Transverse colon (tissue), 4 donors: Measurements from ENCODE around the gene PRDM2. TPM values are rescaled to one million over a fixed set of nuclear protein-coding genes. Genes with fewer than 3 reads are reported as not detected.

ENCODE experiments used
- DNase-seq: peaks from one replicate; pipeline ENCODE4 v3.0.0-alpha.2; 2019
- H3K27ac ChIP-seq, 4 donors: fragments of 200-600 bp; sonication (generic); 2 replicates each; pipeline ENCODE4 v1.5.1; 2016 to 2018; ENCODE audit warnings: inconsistent platforms in 4 of 4
- H3K27me3 ChIP-seq: fragments of 200-600 bp; sonication (generic); 2 replicates; pipeline ENCODE4 v1.5.1; 2017; ENCODE audit warnings: inconsistent platforms
- H3K36me3 ChIP-seq, 4 donors: fragments of 200-600 bp; sonication (generic); 2 replicates each; pipeline ENCODE4 v1.5.1; 2017 to 2019; ENCODE audit warnings: inconsistent platforms in 4 of 4
- H3K4me1 ChIP-seq, 4 donors: fragments of 200-600 bp; sonication (generic); 2 replicates each; pipeline ENCODE4 v1.5.1; 2017 to 2020; ENCODE audit warnings: inconsistent platforms in 4 of 4
- H3K4me3 ChIP-seq, 4 donors: fragments of 200-600 bp; sonication (generic); 1 replicate in 1 of 4; 2 replicates in 3 of 4; pipeline versions ENCODE4 v1.5.1 to v1.6.1; 2017 to 2019; ENCODE audit warnings: inconsistent platforms in 4 of 4
- H3K9me3 ChIP-seq, 2 donors: fragments of 200-600 bp; sonication (generic); 2 replicates each; pipeline ENCODE4 v1.5.1; 2017 to 2019; ENCODE audit warnings: inconsistent platforms in 2 of 2
- CTCF ChIP-seq, 5 experiments: fragments of 200-600 bp in 3 of 5; fragments of 450-650 bp in 2 of 5; sonication (generic) in 3 of 5; IDR thresholded peaks; 1 replicate in 2 of 5; 2 replicates in 3 of 5; pipeline ENCODE4 v1.5.1; 2016 to 2017; ENCODE audit warnings: antibody characterized with exemption in 5 of 5, inconsistent platforms in 3 of 5, mild to moderate bottlenecking in 2 of 5, moderate library complexity in 1 of 5
- EP300 ChIP-seq: sonication (generic); formaldehyde crosslinking; IDR thresholded peaks from one replicate; pipeline ENCODE4 v1.6.1; 2017; ENCODE audit warnings: antibody characterized with exemption, low read depth
- POLR2A ChIP-seq: fragments of 450-650 bp; IDR thresholded peaks from one replicate; pipeline ENCODE4 v1.6.1; 2016; ENCODE audit warnings: antibody characterized with exemption, mild to moderate bottlenecking, moderate library complexity
- POLR2AphosphoS5 ChIP-seq, 3 donors: sonication (generic); formaldehyde crosslinking; IDR thresholded peaks; one replicate each; pipeline ENCODE4 v1.6.1; 2016; ENCODE audit warnings: antibody characterized with exemption in 3 of 3
- WGBS, 2 donors: methylation state at CpG; one replicate each; pipeline ENCODE4 v1.1.5; 2018; ENCODE audit warnings: low coverage in 1 of 2; 5-methylcytosine and 5-hydroxymethylcytosine counted together
- in situ Hi-C, 4 donors: fragments of 200-750 bp; cut with MboI; loops; one replicate each; pipeline versions ENCODE4 v1.15.0 to v1.15.1; 2017; ENCODE audit warnings: low sequenced_read_pairs in 3 of 4, low pct_ligation_motif_present in 1 of 4, low pct_unique_long_range_greater_than_20kb in 1 of 4
- intact Hi-C: fragments of 100-400 bp; cut with DNase I; formaldehyde crosslinking; loops from one replicate; pipeline ENCODE4 v1.15.1; 2023; ENCODE audit warnings: low total_unique reads
- total RNA-seq, 4 donors: library from RNA; depleted of rRNA; stranded (reverse); fragments of >200 nt; gene quantifications; one replicate each; pipeline ENCODE4 v1.1.0, GENCODE V29; 2016

The PRDM2 gene
- total RNA-seq, 4 donors from 2014 or later = 27.3 to 40.5 (median 35.8) TPM

GRCh38 chr1:13751985-13752384 lies 52.0 kb downstream of the PRDM2 start:
- Histone ChIP-seq H3K27me3 (no peaks in the 10 kb centered on the region), H3K4me1 (peaks cover 15 to 57% (median 31%) of the 10 kb centered on the region in 4 donors), H3K27ac (no peak overlapping the region), H3K36me3 (no peaks in the 10 kb centered on the region), H3K9me3 (no peaks in the 10 kb centered on the region), H3K4me3 (no peak overlapping the region)
- WGBS, 2 donors = 90% methylated on average over 6 to 7 of the region's 7 CpGs
- DNase-seq = no peak
- TF ChIP-seq CTCF (IDR thresholded peaks at IDR 0.05) (no peak), POLR2AphosphoS5 (IDR thresholded peaks at IDR 0.05) (no peak), POLR2A (no peak), EP300 (no peak)
- intact Hi-C loops (no loop called here), in situ Hi-C loops (no loop called here)

- no peaks in the 10 kb centered on the region for H3K36me3 ChIP-seq
- H3K4me3 ChIP-seq = no peak overlapping the region
- WGBS, 2 donors = 89 to 93% methylated on average over 4 to 6 of the region's 6 CpGs
- peaks cover 15 to 66% (median 37%) of the 10 kb centered on the region in 4 donors for H3K4me1 ChIP-seq
- no peak overlapping the region for H3K27ac ChIP-seq
- intact Hi-C loops (no loop called here), in situ Hi-C loops (no loop called here)
- TF ChIP-seq CTCF (IDR thresholded peaks at IDR 0.05) = no peak
- no peak for TF ChIP-seq POLR2AphosphoS5 (IDR thresholded peaks at IDR 0.05)
- TF ChIP-seq EP300 = no peak
- TF ChIP-seq POLR2A = no peak
- no peaks in the 10 kb centered on the region for H3K9me3 ChIP-seq
- no peak for DNase-seq
- H3K27me3 ChIP-seq = no peaks in the 10 kb centered on the region
Observed at GRCh38 chr1:13752852-13753251, 52.9 kb downstream of the PRDM2 start.

DNA sequence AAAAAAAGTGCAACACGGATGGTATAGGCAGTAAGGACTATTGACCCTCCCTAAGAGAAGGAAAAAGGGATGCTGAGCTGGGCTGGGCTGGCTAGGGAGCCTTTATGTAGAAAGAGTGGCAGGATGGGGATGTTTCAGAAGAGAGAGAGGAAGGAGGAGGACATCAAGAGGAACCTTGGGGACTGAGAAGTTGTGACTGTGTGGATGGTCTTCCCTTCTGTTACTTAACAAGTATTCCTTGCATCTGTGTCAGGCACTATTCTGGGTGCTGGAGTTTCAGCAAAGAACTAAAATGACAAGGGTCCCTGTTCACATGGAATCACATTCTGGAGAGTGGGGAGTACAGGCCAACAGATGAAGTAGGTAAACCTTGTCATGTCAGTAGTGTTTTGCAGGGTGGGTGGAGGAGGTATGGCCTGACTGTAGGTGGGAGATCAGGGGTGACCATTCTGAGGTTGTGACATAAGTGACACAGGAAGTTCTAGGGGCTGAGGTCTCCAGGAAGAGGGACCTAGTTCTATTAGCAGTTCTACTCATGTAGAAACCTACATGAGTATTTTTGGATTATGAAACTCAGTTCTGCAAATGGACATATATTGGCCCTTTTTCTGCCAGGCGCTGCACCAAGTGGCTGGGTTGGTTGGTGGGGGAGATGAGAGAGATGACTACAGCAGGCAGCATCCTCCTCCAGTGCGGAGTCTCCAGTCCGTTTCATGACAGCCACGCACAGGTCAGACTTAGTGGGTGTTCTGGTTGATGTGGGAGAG lies 53.8 kb downstream of the PRDM2 start:
- in situ Hi-C loops = no loop called here

More for the DNA sequence above, 53.8 kb downstream of the PRDM2 start:
- Histone ChIP-seq H3K36me3 (no peaks in the 10 kb centered on the region), H3K27ac (no peak overlapping the region), H3K4me3 (no peak overlapping the region), H3K9me3 (no peaks in the 10 kb centered on the region), H3K4me1 (peaks cover 9 to 69% (median 41%) of the 10 kb centered on the region in 4 donors), H3K27me3 (no peaks in the 10 kb centered on the region)
- no peak for DNase-seq
- no peak for TF ChIP-seq CTCF (IDR thresholded peaks at IDR 0.05)
- TF ChIP-seq POLR2AphosphoS5 (IDR thresholded peaks at IDR 0.05) = no peak
- TF ChIP-seq POLR2A = no peak
- no peak for TF ChIP-seq EP300
- 68 to 84% methylated on average over 2 to 5 of the region's 5 CpGs for WGBS, 2 donors
- intact Hi-C loops = no loop called here
